ENCODE data around the gene TP53AIP1.
A peak's percentile ranks its signal among the peaks of the same experiment; 100 is the strongest.

TP53AIP1 gene

GRCh38 chr11:128942817-128943427, at the start of gene TP53AIP1:
Gene TP53AIP1 (minus strand): TSS chr11:128942871. CDS start chr11:128937818, 5,053 bp downstream.
- no peak for DNase-seq

GRCh38 chr11:128988242-128988970, 45.7 kb upstream of the TP53AIP1 start:
- DNase-seq, result no peak

- no peak for DNase-seq
Measured at GRCh38 chr11:128985880-128986279, 43.2 kb upstream of the TP53AIP1 start.

GRCh38 chr11:128983023-128983422, 40.4 kb upstream of the TP53AIP1 start:
- DNase-seq, result no peak

- DNase-seq, result no peak
Measured at GRCh38 chr11:128981254-128981653, 38.6 kb upstream of the TP53AIP1 start.

GRCh38 chr11:128970598-128971190, 28.0 kb upstream of the TP53AIP1 start:
- no peak for DNase-seq

GRCh38 chr11:128968916-128969315, 26.2 kb upstream of the TP53AIP1 start:
- no peak for DNase-seq

GRCh38 chr11:128967578-128967977, 24.9 kb upstream of the TP53AIP1 start:
- no peak for DNase-seq

- DNase-seq, result no peak
Measured at GRCh38 chr11:128965485-128965884, 22.8 kb upstream of the TP53AIP1 start.

GRCh38 chr11:128964463-128964930, 21.8 kb upstream of the TP53AIP1 start:
- DNase-seq, result no peak

GRCh38 chr11:128963744-128964325, 21.2 kb upstream of the TP53AIP1 start:
- no peak for DNase-seq

- DNase-seq, result no peak
Measured at GRCh38 chr11:128962896-128963295, 20.2 kb upstream of the TP53AIP1 start.

GRCh38 chr11:128961645-128962044, 19.0 kb upstream of the TP53AIP1 start:
- DNase-seq, result no peak

- DNase-seq, result no peak
Measured at GRCh38 chr11:128957202-128957482, 14.5 kb upstream of the TP53AIP1 start.

- DNase-seq, result peak; percentile 39
Measured at GRCh38 chr11:128956401-128957201, 13.9 kb upstream of the TP53AIP1 start.

GRCh38 chr11:128955636-128956035, 13.0 kb upstream of the TP53AIP1 start:
- no peak for DNase-seq

GRCh38 chr11:128953151-128953550, 10.5 kb upstream of the TP53AIP1 start:
- no peak for DNase-seq

- no peak for DNase-seq
Measured at GRCh38 chr11:128949791-128950454, 7.3 kb upstream of the TP53AIP1 start.

GRCh38 chr11:128948583-128948982, 5.9 kb upstream of the TP53AIP1 start:
- no peak for DNase-seq

GRCh38 chr11:128947773-128948172, 5.1 kb upstream of the TP53AIP1 start:
- no peak for DNase-seq

GRCh38 chr11:128946648-128947047, 4.0 kb upstream of the TP53AIP1 start:
- no peak for DNase-seq

- no peak for DNase-seq
Measured at GRCh38 chr11:128943428-128943976, 831 bp upstream of the TP53AIP1 start.
